Sigmoid colon (tissue), 7 donors: Measurements from ENCODE around the gene INCA1. TPM values are rescaled to one million over a fixed set of nuclear protein-coding genes. Genes with fewer than 3 reads are reported as not detected.

ENCODE experiments used
- DNase-seq: peaks from one replicate; pipeline ENCODE4 v3.0.0-alpha.2; 2019
- H3K27ac ChIP-seq, 4 donors: fragments of 200-600 bp; sonication (generic); one replicate each; pipeline ENCODE4 v1.5.1; 2016 to 2019; ENCODE audit warnings: mild to moderate bottlenecking in 1 of 4
- H3K27me3 ChIP-seq, 3 donors: fragments of 200-600 bp; sonication (generic); one replicate each; pipeline ENCODE4 v1.5.1; 2019; ENCODE audit warnings: mild to moderate bottlenecking in 1 of 3
- H3K36me3 ChIP-seq, 4 donors: fragments of 200-600 bp; sonication (generic); one replicate each; pipeline ENCODE4 v1.5.1; 2016 to 2019
- H3K4me1 ChIP-seq, 4 donors: fragments of 200-600 bp; sonication (generic); one replicate each; pipeline ENCODE4 v1.5.1; 2017 to 2019
- H3K4me3 ChIP-seq, 4 donors: fragments of 200-600 bp; sonication (generic); one replicate each; pipeline ENCODE4 v1.5.1; 2017 to 2019; ENCODE audit warnings: mild to moderate bottlenecking in 2 of 4, moderate library complexity in 1 of 4
- H3K9me3 ChIP-seq, 4 donors: fragments of 200-600 bp in 3 of 4; sonication (generic) in 3 of 4; one replicate each; pipeline versions ENCODE4 v1.5.1 to v1.6.1; 2013 to 2019
- CTCF ChIP-seq, 4 experiments: fragments of 450-650 bp in 3 of 4; fragments of 200-600 bp in 1 of 4; IDR thresholded peaks; one replicate each; pipeline ENCODE4 v1.5.1; 2016 to 2019; ENCODE audit warnings: antibody characterized with exemption in 4 of 4, mild to moderate bottlenecking in 3 of 4, moderate library complexity in 2 of 4
- EP300 ChIP-seq, 4 donors: sonication (generic); formaldehyde crosslinking; IDR thresholded peaks; one replicate each; pipeline ENCODE4 v1.6.1; 2017; ENCODE audit warnings: antibody characterized with exemption in 4 of 4
- POLR2A ChIP-seq, 2 donors: fragments of 450-650 bp; IDR thresholded peaks; one replicate each; pipeline ENCODE4 v1.6.1; 2016; ENCODE audit warnings: antibody characterized with exemption in 2 of 2, mild to moderate bottlenecking in 2 of 2, moderate library complexity in 2 of 2
- POLR2AphosphoS5 ChIP-seq, 4 donors: sonication (generic); formaldehyde crosslinking; IDR thresholded peaks; one replicate each; pipeline ENCODE4 v1.6.1; 2017; ENCODE audit warnings: antibody characterized with exemption in 4 of 4
- WGBS, 2 donors: extraction: QIAGEN DNeasy Blood & Tissue Kit; methylation state at CpG; one replicate each; pipeline ENCODE4 v1.1.7; 2013; 5-methylcytosine and 5-hydroxymethylcytosine counted together
- intact Hi-C: fragments of 100-400 bp; cut with DNase I; formaldehyde crosslinking; loops from one replicate; pipeline ENCODE4 v1.15.1; 2023
- polyA plus RNA-seq, 3 donors: library from polyadenylated mRNA; stranded (reverse); fragments of 200-250 nt; gene quantifications; one replicate each; pipeline ENCODE4 v1.2.3, GENCODE V29; 2013
- total RNA-seq, 4 donors: library from RNA; depleted of rRNA; stranded (reverse); fragments of >200 nt; gene quantifications; one replicate each; pipeline ENCODE4 v1.1.0, GENCODE V29; 2016
- donor health status: healthy with polysubstance abuse.
- donor health status: Bipolar disorder and iron deficiency.
- donor health status: healthy.

The INCA1 gene
- total and polyA plus RNA-seq, 7 donors: 0.36 to 3.6 (median 2.2) TPM

GRCh38 chr17:4947010-4947410 lies 50.3 kb downstream of the INCA1 start:
- Histone ChIP-seq H3K27ac (peak overlapping the region; percentile 98 to 100 (median 99)), H3K4me3 (peak overlapping the region; percentile 80 to 99 (median 96)), H3K27me3 (no peaks in the 10 kb centered on the region), H3K9me3 (no peaks in the 10 kb centered on the region), H3K36me3 (peaks cover 16 to 47% (median 33%) of the 10 kb centered on the region in 4 donors), H3K4me1 (peaks cover 0 to 61% (median 49%) of the 10 kb centered on the region in 4 donors)
- DNase-seq: peak; percentile 76
- WGBS, 2 donors: 0% methylated on average over 7 of the region's 7 CpGs
- TF ChIP-seq POLR2A (IDR thresholded peaks at IDR 0.05) (no peak), POLR2AphosphoS5 (IDR thresholded peaks at IDR 0.05) (peak in 2 of 4 donors; percentile 15 to 16)
- intact Hi-C loops: no loop called here

- intact Hi-C loops: no loop called here
- 9 to 20% methylated on average over 16 of the region's 16 CpGs for WGBS, 2 donors
- H3K36me3 ChIP-seq: peaks cover 16 to 48% (median 33%) of the 10 kb centered on the region in 4 donors
- no peak for DNase-seq
- H3K9me3 ChIP-seq: no peaks in the 10 kb centered on the region
- H3K27me3 ChIP-seq: no peaks in the 10 kb centered on the region
- peak overlapping the region; percentile 80 to 99 (median 96) for H3K4me3 ChIP-seq
- no peak for TF ChIP-seq POLR2A (IDR thresholded peaks at IDR 0.05)
- TF ChIP-seq CTCF (IDR thresholded peaks at IDR 0.05): no peak
- no peak for TF ChIP-seq EP300 (IDR thresholded peaks at IDR 0.05)
- peak overlapping the region; percentile 98 to 100 (median 99) for H3K27ac ChIP-seq
- peaks cover 0 to 65% (median 53%) of the 10 kb centered on the region in 4 donors for H3K4me1 ChIP-seq
These were observed 50.9 kb downstream of the INCA1 start for GRCh38 chr17:4946312-4946976.

- Histone ChIP-seq H3K27me3 (no peaks in the 10 kb centered on the region), H3K36me3 (peaks cover 16 to 48% (median 33%) of the 10 kb centered on the region in 4 donors), H3K9me3 (no peaks in the 10 kb centered on the region), H3K27ac (peak overlapping the region; percentile 98 to 100 (median 99)), H3K4me1 (peaks cover 0 to 65% (median 54%) of the 10 kb centered on the region in 4 donors), H3K4me3 (peak overlapping the region in 3 of 4 donors; percentile 80 to 99 (median 96))
- intact Hi-C loops: no loop called here
- no peak for TF ChIP-seq CTCF (IDR thresholded peaks at IDR 0.05)
- no peak for TF ChIP-seq POLR2AphosphoS5 (IDR thresholded peaks at IDR 0.05)
- TF ChIP-seq POLR2A (IDR thresholded peaks at IDR 0.05): no peak
- TF ChIP-seq EP300 (IDR thresholded peaks at IDR 0.05): no peak
- 15 to 30% methylated on average over 4 of the region's 4 CpGs for WGBS, 2 donors
- DNase-seq: no peak
These were observed 51.4 kb downstream of the INCA1 start for GRCh38 chr17:4945944-4946280.

- intact Hi-C loops: no loop called here
- WGBS, 2 donors: 33 to 44% methylated on average over 7 of the region's 7 CpGs
These were observed 52.0 kb downstream of the INCA1 start for GRCh38 chr17:4945176-4945943.

More at GRCh38 chr17:4945176-4945943, 52.0 kb downstream of the INCA1 start:
- peak overlapping the region in 3 of 4 donors; percentile 80 to 99 (median 96) for H3K4me3 ChIP-seq
- H3K36me3 ChIP-seq: peaks cover 16 to 48% (median 33%) of the 10 kb centered on the region in 4 donors
- H3K27me3 ChIP-seq: no peaks in the 10 kb centered on the region
- peak; percentile 93 for DNase-seq
- H3K4me1 ChIP-seq: peaks cover 0 to 63% (median 50%) of the 10 kb centered on the region in 4 donors
- no peaks in the 10 kb centered on the region for H3K9me3 ChIP-seq
- H3K27ac ChIP-seq: peak overlapping the region; percentile 98 to 100 (median 99)
- TF ChIP-seq CTCF (IDR thresholded peaks at IDR 0.05): no peak
- TF ChIP-seq POLR2AphosphoS5 (IDR thresholded peaks at IDR 0.05): peak; percentile 27 to 54 (median 44)
